ENCODE data around the gene GPI.

GRCh38 chr19:34341935-34342680, 22.9 kb upstream of the GPI start:
- TF ChIP-seq CTCF (conservative IDR thresholded peaks at IDR 0.05; ENCODE audit: low read depth, low read length), result no peak
- TF ChIP-seq EZH2 (IDR thresholded peaks at IDR 0.05; ENCODE audit: low read length, unreplicated experiment), result no peak
- TF ChIP-seq EZH2phosphoT487 (IDR thresholded peaks at IDR 0.05; ENCODE audit: borderline replicate concordance, low read length), result no peak

Data from PC-3 (cell line).